ENCODE data around the gene STAP1.
A peak's percentile ranks its signal among the peaks of the same experiment; 100 is the strongest.

The STAP1 gene

GRCh38 chr4:67568820-67569219 is 10.3 kb downstream of the STAP1 start:
- ATAC-seq: peak; percentile 48; the same call in 2 of the 3 replicates
- TF ChIP-seq ISL1 (CRISPR knock-in tag; IDR thresholded peaks at IDR 0.05) (peak; percentile 66), BACH2 (CRISPR knock-in tag; IDR thresholded peaks at IDR 0.05; ENCODE audit: borderline replicate concordance) (no peak), ZNF565 (CRISPR knock-in tag; conservative IDR thresholded peaks at IDR 0.05; ENCODE audit: low read depth) (no peak)

DNA sequence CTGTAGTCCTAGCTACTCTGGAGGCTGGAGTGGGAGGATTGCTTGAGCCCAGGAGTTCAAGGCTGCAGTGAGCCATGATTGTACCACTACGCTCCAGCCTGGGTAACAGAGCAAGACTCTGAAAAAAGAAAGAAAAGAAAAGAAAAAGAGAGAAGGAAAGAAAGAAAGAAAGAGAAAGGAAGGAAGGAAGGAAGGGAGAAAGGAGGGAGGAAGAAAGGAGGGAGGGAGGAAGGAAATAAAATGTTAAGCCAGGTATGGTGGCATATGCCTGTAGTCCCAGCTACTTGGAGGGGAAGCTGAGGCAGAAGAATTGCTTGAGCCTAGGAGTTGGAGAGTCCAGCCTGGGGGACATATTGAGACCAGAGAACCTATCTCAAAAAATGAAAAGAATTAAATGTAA is 12.0 kb downstream of the STAP1 start:
- TF ChIP-seq SNAI2 (CRISPR knock-in tag; IDR thresholded peaks at IDR 0.05): no peak
- ATAC-seq: no peak

GRCh38 chr4:67571975-67572374 is 13.4 kb downstream of the STAP1 start:
- ATAC-seq: no peak
- TF ChIP-seq ISL1 (CRISPR knock-in tag; IDR thresholded peaks at IDR 0.05): no peak
- TF ChIP-seq RARB (CRISPR knock-in tag; IDR thresholded peaks at IDR 0.05): no peak
- TF ChIP-seq, protein P1, sequence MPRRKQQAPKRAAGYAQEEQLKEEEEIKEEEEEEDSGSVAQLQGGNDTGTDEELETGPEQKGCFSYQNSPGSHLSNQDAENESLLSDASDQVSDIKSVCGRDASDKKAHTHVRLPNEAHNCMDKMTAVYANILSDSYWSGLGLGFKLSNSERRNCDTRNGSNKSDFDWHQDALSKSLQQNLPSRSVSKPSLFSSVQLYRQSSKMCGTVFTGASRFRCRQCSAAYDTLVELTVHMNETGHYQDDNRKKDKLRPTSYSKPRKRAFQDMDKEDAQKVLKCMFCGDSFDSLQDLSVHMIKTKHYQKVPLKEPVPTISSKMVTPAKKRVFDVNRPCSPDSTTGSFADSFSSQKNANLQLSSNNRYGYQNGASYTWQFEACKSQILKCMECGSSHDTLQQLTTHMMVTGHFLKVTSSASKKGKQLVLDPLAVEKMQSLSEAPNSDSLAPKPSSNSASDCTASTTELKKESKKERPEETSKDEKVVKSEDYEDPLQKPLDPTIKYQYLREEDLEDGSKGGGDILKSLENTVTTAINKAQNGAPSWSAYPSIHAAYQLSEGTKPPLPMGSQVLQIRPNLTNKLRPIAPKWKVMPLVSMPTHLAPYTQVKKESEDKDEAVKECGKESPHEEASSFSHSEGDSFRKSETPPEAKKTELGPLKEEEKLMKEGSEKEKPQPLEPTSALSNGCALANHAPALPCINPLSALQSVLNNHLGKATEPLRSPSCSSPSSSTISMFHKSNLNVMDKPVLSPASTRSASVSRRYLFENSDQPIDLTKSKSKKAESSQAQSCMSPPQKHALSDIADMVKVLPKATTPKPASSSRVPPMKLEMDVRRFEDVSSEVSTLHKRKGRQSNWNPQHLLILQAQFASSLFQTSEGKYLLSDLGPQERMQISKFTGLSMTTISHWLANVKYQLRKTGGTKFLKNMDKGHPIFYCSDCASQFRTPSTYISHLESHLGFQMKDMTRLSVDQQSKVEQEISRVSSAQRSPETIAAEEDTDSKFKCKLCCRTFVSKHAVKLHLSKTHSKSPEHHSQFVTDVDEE (CRISPR knock-in tag; IDR thresholded peaks at IDR 0.05): no peak
- no peak for TF ChIP-seq TCF4 (CRISPR knock-in tag; IDR thresholded peaks at IDR 0.05; ENCODE audit: borderline replicate concordance)
- no peak for TF ChIP-seq SNAI2 (CRISPR knock-in tag; IDR thresholded peaks at IDR 0.05)
- no peak for TF ChIP-seq OSR1 (CRISPR knock-in tag; IDR thresholded peaks at IDR 0.05)
- no peak for TF ChIP-seq ZC3H10 (CRISPR knock-in tag; IDR thresholded peaks at IDR 0.05)
- TF ChIP-seq CREB5 (CRISPR knock-in tag; IDR thresholded peaks at IDR 0.05; ENCODE audit: low read depth): no peak
- TF ChIP-seq ZFP3 (CRISPR knock-in tag; IDR thresholded peaks at IDR 0.05): no peak
- no peak for TF ChIP-seq TOX (CRISPR knock-in tag; IDR thresholded peaks at IDR 0.05; ENCODE audit: borderline replicate concordance)
- no peak for TF ChIP-seq CSRNP3 (CRISPR knock-in tag; IDR thresholded peaks at IDR 0.05)
- TF ChIP-seq GLIS3 (CRISPR knock-in tag; IDR thresholded peaks at IDR 0.05): no peak
- no peak for TF ChIP-seq ZNF565 (CRISPR knock-in tag; conservative IDR thresholded peaks at IDR 0.05; ENCODE audit: low read depth)
- no peak for TF ChIP-seq ZNF70 (CRISPR knock-in tag; IDR thresholded peaks at IDR 0.05)
- TF ChIP-seq ZFP30 (CRISPR knock-in tag; IDR thresholded peaks at IDR 0.05): no peak
- no peak for TF ChIP-seq PATZ1 (CRISPR knock-in tag; IDR thresholded peaks at IDR 0.05; ENCODE audit: borderline replicate concordance)

DNA sequence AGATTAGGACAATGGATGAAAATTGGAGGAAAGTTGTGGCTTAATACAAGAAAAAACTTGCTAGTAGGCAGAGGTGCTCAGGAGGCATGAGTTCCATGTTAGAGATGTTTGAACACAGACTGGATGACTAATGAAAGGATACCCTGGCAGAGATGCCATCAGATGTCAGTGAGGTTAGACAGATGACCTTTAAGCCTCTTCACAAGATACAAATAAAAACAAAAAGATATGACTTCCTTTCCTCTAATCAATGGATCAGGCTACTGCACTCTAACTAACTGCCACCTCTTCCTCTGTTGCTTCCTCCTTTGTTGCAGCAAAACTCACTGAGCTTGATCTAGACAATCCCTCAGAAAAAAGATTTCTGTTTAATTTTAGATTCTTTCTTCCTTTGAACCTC is 14.7 kb downstream of the STAP1 start:
- TF ChIP-seq CSRNP3 (CRISPR knock-in tag; IDR thresholded peaks at IDR 0.05) (no peak), GLIS3 (CRISPR knock-in tag; IDR thresholded peaks at IDR 0.05) (no peak), CSDC2 (CRISPR knock-in tag; IDR thresholded peaks at IDR 0.05) (no peak), TCF4 (CRISPR knock-in tag; IDR thresholded peaks at IDR 0.05; ENCODE audit: borderline replicate concordance) (no peak)
- ATAC-seq: no peak

Measured in SK-N-SH treated with all-trans-retinoic acid at 6 μM for 48 hours (cell line).